GM19438 (cell line): ENCODE measurements around the gene TRMT1.

Source experiments
- ATAC-seq: cut with Tn5 transposase; IDR thresholded peaks from one replicate; pipeline ENCODE4 v1.9.1; 2021; ENCODE audit warnings: low read depth; ENCODE audit not compliant: unreplicated experiment

TRMT1 gene

DNA sequence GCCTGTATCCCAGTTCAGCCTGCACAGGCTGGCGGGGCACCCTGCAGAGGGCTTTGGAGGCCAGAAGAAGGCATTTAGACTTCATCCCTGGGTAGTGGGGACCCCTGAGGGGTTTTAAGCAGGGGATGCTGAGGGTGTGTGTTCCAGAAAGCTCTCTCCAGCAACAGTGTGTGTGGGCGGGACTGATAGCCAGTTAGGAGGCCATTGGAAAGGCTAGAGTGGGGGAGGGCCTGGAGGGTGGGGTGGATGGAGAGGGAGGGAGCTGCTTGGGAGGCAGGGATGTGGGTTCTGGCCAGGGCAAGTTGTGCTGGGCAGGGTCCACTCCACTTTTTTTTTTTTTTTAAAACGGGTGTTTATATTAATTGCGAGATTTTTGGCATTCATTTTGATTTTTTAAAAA is 42.2 kb downstream of the TRMT1 start:
- ATAC-seq, result no peak

DNA sequence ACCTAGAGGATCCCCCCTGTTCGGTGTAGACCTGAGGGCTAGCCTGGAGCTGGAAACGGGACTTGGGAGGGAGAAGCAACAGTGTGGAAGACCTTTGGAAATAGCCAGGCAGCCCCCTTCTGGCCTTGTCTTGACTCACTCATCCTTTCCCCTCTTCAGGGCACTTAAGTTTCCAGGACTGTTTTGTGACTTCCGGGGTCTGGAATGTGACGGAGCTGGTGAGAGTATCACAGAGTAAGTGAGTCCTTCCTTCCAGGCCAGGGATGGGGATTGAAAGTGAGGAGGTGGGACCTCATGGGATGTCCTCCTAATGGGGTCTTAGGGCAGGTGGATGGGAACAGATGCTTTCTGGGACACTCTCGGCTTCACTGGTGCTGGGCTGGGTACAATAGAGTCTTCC is 43.3 kb downstream of the TRMT1 start:
- no peak for ATAC-seq

GRCh38 chr19:13072188-13072908 is 44.2 kb downstream of the TRMT1 start:
- no peak for ATAC-seq

GRCh38 chr19:13071444-13072187 is 44.9 kb downstream of the TRMT1 start:
- no peak for ATAC-seq

DNA sequence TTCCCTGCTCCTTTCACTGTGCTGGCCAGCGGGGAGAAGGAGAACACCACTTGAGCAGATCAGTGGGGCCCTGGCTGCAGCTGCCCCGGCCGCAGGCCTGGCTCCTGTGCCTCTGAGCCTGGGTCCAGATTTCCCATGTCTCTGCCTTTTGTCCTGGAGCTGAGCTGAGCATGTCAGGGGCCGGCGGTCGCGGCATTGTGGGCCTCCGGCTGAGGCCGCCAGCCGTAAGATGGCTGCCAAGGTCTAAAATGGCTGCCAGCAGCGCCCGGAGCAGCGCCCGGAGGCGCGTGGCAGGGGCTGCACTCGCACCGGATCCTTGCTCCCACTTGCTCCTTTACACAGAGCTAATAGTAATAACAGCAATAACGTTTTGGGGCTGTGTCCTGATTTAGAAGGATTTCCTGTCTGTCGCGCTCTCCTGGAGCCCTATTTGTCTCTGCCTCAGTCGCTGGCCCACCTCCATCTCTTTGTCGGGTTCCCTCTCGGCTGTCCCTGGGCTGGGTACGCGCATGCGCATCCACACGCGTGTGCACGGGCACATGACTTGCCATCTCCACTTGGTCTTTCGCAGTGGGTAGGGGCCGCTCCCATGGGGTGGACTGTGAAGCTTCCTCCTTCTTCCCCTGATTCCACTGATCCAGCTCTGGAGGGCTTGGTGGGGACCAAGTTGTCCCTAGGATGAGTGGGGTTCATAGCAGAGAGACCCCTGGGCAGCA is 46.0 kb downstream of the TRMT1 start:
- no peak for ATAC-seq

- no peak for ATAC-seq
Measured at GRCh38 chr19:13069415-13070359, 46.9 kb downstream of the TRMT1 start.

GRCh38 chr19:13068085-13068846 is 48.3 kb downstream of the TRMT1 start:
- ATAC-seq, result no peak

DNA sequence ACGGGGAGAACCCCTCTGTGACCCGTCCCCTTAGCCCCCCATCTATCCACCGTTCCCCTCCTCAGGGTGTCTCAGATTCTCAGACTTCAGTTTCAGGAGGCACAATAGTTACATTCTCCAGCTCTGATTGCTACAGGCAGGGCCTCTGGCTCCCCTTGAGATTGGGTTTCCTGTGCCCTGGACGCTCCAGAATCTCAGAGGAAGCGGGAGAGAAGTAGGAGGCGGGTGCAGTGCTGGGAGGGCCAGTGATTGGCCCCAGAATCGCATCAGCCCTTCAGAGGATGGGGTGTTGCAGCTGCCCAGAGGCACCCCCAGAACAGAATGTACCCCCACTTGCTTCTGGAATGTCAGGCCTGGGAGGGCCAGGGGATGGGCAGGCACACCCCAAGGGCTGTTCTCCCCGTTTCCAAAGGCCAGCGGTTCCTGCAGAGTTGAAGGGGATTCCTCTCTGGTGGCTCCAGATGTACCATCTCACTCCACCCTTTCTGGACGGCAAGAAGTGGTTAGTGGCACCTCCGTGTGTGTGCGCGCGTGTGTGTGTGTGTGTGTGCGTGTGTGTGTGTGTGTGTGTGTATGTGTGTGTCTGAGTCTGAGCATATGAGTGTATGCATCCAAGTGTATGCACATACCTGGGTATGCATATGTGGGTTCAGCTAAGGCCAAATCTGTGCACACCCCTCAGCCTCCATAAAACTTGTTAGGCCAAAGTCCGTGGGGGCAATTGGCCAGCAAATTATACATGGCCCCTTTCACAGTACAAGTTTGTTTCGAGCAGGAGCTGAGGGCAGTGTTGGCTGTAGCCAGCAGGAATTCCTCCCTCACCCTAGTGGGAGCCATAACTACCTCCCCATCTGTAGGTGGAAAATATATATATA is 49.4 kb downstream of the TRMT1 start:
- ATAC-seq, result no peak

GRCh38 chr19:13066226-13066625 is 50.3 kb downstream of the TRMT1 start:
- no peak for ATAC-seq

DNA sequence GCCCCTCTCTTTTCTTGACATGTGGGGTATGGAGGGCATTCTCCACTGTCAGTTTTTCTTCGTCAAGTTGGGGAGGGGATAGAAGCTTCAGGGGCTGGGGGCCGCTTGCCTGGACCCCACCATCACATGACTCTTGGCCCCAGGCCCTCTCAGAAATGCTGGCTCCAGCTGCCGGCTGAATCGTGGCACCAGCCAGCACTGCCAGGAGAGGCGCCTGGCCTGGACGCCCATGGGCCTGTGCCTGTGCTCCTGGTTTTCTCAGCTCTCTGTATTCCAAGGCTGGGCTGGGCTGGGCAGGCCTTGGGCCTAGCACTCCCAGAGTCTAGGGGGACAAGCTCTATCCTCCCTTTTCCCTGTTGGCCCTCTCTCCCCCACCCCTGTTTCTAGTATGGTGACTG is 52.4 kb downstream of the TRMT1 start:
- no peak for ATAC-seq

- no peak for ATAC-seq
Measured at GRCh38 chr19:13063461-13064091, 53.0 kb downstream of the TRMT1 start.

GRCh38 chr19:13062317-13062716 is 54.2 kb downstream of the TRMT1 start:
- no peak for ATAC-seq

DNA sequence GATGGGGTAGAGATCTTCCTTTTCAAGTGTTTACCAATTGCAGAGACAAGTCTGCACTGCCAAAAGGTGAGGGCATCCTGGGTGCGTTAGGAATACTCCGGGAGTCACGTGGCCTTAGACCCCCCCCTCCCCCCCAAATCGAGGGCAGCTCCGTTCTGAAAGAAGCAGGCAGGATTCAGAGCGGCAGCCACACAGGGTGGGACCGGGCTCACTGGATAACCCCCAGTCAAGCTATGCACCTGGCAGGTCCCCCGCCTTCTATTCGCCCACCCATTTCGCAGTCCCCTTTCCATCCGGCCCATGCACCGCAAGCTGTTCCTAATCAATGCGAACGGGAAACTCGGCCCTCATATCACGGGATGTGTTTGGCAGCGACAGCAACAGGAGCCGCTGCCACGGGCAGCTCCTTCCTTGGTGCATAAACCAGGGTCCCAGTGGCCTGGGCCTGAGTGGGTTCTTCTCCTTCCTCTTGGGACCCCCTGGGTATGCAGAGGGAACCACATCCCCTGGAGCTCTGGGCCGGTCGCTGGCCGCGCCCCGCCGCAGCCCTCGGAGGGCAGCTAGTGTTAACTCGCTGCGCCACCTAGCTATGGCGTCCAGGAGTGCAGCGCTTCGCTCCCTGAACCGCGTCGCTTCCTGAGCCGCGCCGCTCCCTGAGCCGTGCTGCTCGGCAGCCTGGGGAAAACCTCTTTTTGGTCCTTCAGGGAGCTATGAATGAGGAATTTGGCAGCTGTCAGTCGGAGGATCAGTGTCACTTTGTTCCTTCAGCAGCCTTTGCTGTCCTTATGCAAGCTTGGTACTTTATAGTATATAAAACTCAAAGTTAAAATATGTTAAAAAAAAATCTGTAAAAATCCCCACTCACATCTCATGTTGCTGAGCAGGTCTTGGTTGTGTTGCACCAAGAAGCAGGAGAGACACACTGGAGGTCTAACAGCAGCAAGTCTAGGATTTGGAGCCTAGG is 55.3 kb downstream of the TRMT1 start:
- peak; percentile 58 for ATAC-seq

GRCh38 chr19:13060233-13060963 is 56.1 kb downstream of the TRMT1 start:
- no peak for ATAC-seq

GRCh38 chr19:13058951-13059660 is 57.4 kb downstream of the TRMT1 start:
- ATAC-seq, result no peak

DNA sequence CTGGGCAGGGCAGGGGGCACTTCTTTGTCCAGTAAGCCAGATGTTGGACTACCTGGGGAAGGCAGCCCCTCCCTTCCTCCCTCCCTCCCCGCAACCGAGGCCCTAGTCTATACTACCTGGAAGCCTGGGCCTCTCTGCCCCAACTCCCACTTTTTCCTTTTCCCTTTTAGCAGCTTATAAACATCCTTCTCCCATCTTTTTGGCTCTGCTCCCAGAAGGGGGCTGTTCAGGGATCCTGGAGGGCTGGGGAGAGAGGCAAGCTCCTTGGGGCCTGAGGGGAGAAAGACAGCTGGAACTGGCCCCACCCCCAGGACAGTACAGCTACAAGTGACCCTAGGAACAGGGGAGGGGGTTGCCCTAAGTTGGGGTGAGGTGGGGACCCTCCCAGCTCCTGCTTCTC is 58.8 kb downstream of the TRMT1 start:
- ATAC-seq, result no peak
